ENCODE data around the gene ACSS1. TPM values are rescaled to one million over a fixed set of nuclear protein-coding genes. Genes with fewer than 3 reads are reported as not detected.

ACSS1 gene
- total RNA-seq, 1 experiment from 2014 or later: 0.61 TPM

DNA sequence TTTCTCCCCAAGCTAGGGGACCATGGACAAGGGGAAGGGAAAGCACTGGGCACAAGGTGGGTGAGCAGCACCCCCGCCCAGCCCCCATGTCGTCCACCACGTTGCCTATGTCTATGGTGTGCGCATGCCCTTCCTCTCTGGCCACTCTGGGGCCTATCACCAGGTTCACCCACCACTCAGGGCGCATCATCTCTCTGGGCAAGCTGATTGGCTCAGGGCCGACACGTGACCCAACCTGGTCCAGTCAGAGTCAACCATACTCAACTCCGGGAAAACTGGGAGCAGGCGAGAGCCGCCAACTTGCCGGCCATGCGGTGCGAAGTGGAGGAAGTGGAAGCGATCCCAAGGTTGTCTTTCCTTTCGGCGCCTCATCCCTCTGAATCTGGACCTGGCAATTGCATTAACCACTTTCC lies 25.9 kb downstream of the ACSS1 start:
- H3K27ac ChIP-seq (ENCODE audit: insufficient read length, low read depth, low read length): no peak overlapping the region
- no peak overlapping the region for H3K27ac Mint-ChIP-seq
- H3K4me1 Mint-ChIP-seq: peaks cover 16% of the 10 kb centered on the region in 2 experiments

More for the DNA sequence above, 25.9 kb downstream of the ACSS1 start:
- no peak overlapping the region for H3K4ac ChIP-seq (ENCODE audit: low read depth, low read length)
- no peak overlapping the region for H3K4me2 ChIP-seq (ENCODE audit: insufficient read depth, insufficient read length, low read length)
- H3K4me3 Mint-ChIP-seq: no peak overlapping the region
- WGBS (ENCODE audit: extremely low coverage, insufficient read length, low lambda C conversion rate): no CpG with 5 or more reads among the region's 16 CpGs
- H3K9me3 Mint-ChIP-seq: no peaks in the 10 kb centered on the region
- H3K79me2 ChIP-seq (ENCODE audit: insufficient read depth, low read length): no peaks in the 10 kb centered on the region
- no peak overlapping the region for H3K14ac ChIP-seq (ENCODE audit: insufficient read depth, low read length)
- no peak overlapping the region for H4K91ac ChIP-seq (ENCODE audit: insufficient read length, low read depth, low read length)
- no peak overlapping the region for H2BK12ac ChIP-seq (ENCODE audit: insufficient read length, low read depth, low read length)
- no peak overlapping the region for H3K23ac ChIP-seq (ENCODE audit: insufficient read length, low read depth, low read length)
- H3K18ac ChIP-seq (ENCODE audit: insufficient read length, low read depth, low read length): no peak overlapping the region
- H2BK120ac ChIP-seq (ENCODE audit: low read depth, low read length, poor library complexity, severe bottlenecking): no peak overlapping the region
- H3K79me1 ChIP-seq (ENCODE audit: insufficient read depth, low read depth, low read length, poor library complexity, severe bottlenecking): no peaks in the 10 kb centered on the region
- H2BK5ac ChIP-seq (ENCODE audit: insufficient read length, low read length): no peak overlapping the region
- no peaks in the 10 kb centered on the region for H3K23me2 ChIP-seq (ENCODE audit: insufficient read length, low read depth, low read length, poor library complexity, severe bottlenecking)
- no peak for DNase-seq
- H4K5ac ChIP-seq (ENCODE audit: insufficient read length, low read depth, low read length): no peak overlapping the region
- H2BK15ac ChIP-seq (ENCODE audit: low read depth, low read length): no peak overlapping the region
- no peak overlapping the region for H2AK5ac ChIP-seq (ENCODE audit: insufficient read length, low read length)
- no peak overlapping the region for H3T11ph ChIP-seq (ENCODE audit: low read length)
- no peaks in the 10 kb centered on the region for H3K27me3 ChIP-seq (ENCODE audit: insufficient read depth, low read length)
- no peaks in the 10 kb centered on the region; the same call in 1 of the 2 replicates for H3K4me1 ChIP-seq (ENCODE audit: insufficient read depth, low read length)
- H2AFZ ChIP-seq (ENCODE audit: low read length): no peak overlapping the region
- peaks cover 0 to 2% (median 0%) of the 10 kb centered on the region in 3 experiments; a peak in 1 of 7 replicates for H3K36me3 Mint-ChIP-seq (ENCODE audit: insufficient read depth in 1 of 3, low read depth in 3 of 3)
- no peaks in the 10 kb centered on the region for H4K20me1 ChIP-seq (ENCODE audit: control insufficient read depth, insufficient read depth, insufficient read length)
- H4K8ac ChIP-seq (replicated peaks; ENCODE audit: insufficient read length, low read depth, low read length): no peak overlapping the region
- H3K27me3 Mint-ChIP-seq (ENCODE audit: low read depth): peaks cover 24% of the 10 kb centered on the region
- no peak overlapping the region for H3K56ac ChIP-seq (ENCODE audit: insufficient read length, low read depth, low read length)
- H3K9ac ChIP-seq (ENCODE audit: extremely low read depth, insufficient read length, low read length): no peak overlapping the region
- TF ChIP-seq, protein P1, sequence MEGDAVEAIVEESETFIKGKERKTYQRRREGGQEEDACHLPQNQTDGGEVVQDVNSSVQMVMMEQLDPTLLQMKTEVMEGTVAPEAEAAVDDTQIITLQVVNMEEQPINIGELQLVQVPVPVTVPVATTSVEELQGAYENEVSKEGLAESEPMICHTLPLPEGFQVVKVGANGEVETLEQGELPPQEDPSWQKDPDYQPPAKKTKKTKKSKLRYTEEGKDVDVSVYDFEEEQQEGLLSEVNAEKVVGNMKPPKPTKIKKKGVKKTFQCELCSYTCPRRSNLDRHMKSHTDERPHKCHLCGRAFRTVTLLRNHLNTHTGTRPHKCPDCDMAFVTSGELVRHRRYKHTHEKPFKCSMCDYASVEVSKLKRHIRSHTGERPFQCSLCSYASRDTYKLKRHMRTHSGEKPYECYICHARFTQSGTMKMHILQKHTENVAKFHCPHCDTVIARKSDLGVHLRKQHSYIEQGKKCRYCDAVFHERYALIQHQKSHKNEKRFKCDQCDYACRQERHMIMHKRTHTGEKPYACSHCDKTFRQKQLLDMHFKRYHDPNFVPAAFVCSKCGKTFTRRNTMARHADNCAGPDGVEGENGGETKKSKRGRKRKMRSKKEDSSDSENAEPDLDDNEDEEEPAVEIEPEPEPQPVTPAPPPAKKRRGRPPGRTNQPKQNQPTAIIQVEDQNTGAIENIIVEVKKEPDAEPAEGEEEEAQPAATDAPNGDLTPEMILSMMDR (conservative IDR thresholded peaks at IDR 0.05): no peak
- H2BK20ac ChIP-seq (ENCODE audit: low read depth, low read length, poor library complexity, severe bottlenecking): no peak overlapping the region
- H3K9me3 ChIP-seq (ENCODE audit: control insufficient read depth, low read depth, low read length): no peaks in the 10 kb centered on the region

Measured in H9 (cell line).